H1 (cell line): ENCODE data around the gene CYREN. TPM values are rescaled to one million over a fixed set of nuclear protein-coding genes. Genes with fewer than 3 reads are reported as not detected.

Experiments used
- RNF2 ChIP-seq: fragments of 200-900, 300-1000 bp; sonication (generic); IDR thresholded peaks from 2 replicates; pipeline ENCODE4 v1.7.1; 2016; ENCODE audit warnings: borderline replicate concordance, low read depth, mild to moderate bottlenecking, antibody characterized with exemption, low read length; ENCODE audit not compliant: poor library complexity, severe bottlenecking; ENCODE audit errors: missing control alignments
- polyA plus RNA-seq, 7 experiments: library from polyadenylated mRNA; depleted of rRNA in 3 of 7; stranded (reverse) in 5 of 7; unstranded in 2 of 7; fragments of >200 nt in 5 of 7; fragments of 200-250 nt in 2 of 7; gene quantifications; 1 replicate in 5 of 7; 2 replicates in 1 of 7; 4 replicates in 1 of 7; pipeline versions ENCODE4 v1.2.1 to v1.2.3, GENCODE V29; 2011 to 2013; ENCODE audit warnings: missing spikeins in 2 of 7, mixed read lengths in 2 of 7
- total RNA-seq: library from RNA; stranded (reverse); fragmentation: NEBNext Ultra II Directional; extraction: Animal tissue kit (Norgen Biotek cat#: 25700); gene quantifications from 2 replicates; pipeline ENCODE4 v1.2.1, GENCODE V29; 2021
- TF ChIP-seq, protein P1 (sequence below), 3 experiments: IDR thresholded peaks; 1 replicate in 2 of 3; 2 replicates in 1 of 3; pipeline versions ENCODE4 v1.5.1 to v1.6.1; 2011; ENCODE audit warnings: low read length in 3 of 3, mild to moderate bottlenecking in 3 of 3, inconsistent platforms in 2 of 3, low read depth in 1 of 3, moderate library complexity in 1 of 3; ENCODE audit not compliant: insufficient read depth in 1 of 3; ENCODE audit errors: control extremely low read depth in 1 of 3

The CYREN gene
- total and polyA plus RNA-seq, 2 of the 8 experiments (the other 6 are each of a cell fraction or from before 2014, with no cell fraction given): 25.1 to 46.2 TPM

DNA sequence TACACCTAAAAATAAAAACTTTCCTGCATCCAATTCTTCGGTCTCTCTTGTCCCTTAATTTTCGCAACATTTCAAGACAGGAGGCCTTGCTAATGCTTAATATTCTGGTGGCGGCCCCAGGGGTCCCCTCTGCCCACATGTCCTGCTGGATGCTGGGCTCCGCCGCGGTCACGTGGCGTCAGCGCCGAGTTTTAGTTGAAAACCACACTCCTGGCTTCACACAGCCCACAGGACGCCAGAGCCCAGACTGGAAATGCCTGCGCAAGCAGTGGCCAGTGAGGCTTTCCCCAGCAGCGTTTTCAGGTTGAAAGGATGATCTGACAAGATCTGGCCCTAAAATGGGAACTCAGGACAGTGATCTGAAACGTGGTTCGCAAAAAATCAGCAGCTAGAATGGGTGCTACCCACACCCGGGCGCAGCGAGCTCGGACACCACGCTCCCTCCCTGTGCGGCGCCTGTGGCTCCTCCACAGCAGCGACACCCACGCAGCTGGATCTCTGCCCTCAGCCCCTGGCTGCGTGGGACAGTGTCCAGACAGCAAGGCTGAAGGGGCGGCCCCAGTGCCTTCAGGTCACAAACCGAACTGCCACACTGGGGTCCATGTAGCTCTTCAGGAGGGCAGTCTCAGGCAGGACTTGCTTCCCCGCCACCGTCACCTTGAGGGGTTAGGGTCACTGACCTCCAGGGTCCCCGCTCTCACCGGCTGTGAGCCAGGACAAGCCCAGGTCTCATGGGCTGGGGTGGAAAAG is 11.6 kb upstream of the CYREN start (continued):
- TF ChIP-seq, protein P1, sequence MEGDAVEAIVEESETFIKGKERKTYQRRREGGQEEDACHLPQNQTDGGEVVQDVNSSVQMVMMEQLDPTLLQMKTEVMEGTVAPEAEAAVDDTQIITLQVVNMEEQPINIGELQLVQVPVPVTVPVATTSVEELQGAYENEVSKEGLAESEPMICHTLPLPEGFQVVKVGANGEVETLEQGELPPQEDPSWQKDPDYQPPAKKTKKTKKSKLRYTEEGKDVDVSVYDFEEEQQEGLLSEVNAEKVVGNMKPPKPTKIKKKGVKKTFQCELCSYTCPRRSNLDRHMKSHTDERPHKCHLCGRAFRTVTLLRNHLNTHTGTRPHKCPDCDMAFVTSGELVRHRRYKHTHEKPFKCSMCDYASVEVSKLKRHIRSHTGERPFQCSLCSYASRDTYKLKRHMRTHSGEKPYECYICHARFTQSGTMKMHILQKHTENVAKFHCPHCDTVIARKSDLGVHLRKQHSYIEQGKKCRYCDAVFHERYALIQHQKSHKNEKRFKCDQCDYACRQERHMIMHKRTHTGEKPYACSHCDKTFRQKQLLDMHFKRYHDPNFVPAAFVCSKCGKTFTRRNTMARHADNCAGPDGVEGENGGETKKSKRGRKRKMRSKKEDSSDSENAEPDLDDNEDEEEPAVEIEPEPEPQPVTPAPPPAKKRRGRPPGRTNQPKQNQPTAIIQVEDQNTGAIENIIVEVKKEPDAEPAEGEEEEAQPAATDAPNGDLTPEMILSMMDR (IDR thresholded peaks at IDR 0.05; ENCODE audit: control extremely low read depth in 1 of 3, insufficient read depth in 1 of 3, low read depth in 1 of 3, low read length in 3 of 3): no peak
- TF ChIP-seq RNF2: no peak
